GM23338 (cell line): ENCODE results near the gene SCN4A. TPM values are rescaled to one million over a fixed set of nuclear protein-coding genes. Genes with fewer than 3 reads are reported as not detected.

Experiments
- ATAC-seq: fragments of 200-7000 bp; cut with Tn5 transposase; 3 replicates; pipeline ENCODE4 v1.9.1; 2020
- DNase-seq: peaks from one replicate; pipeline ENCODE4 v3.0.0-alpha.2; 2015; ENCODE audit warnings: low spot score
- H2AFZ ChIP-seq: fragments of 200-600 bp; sonication (generic); 2 replicates; pipeline ENCODE4 v1.8.0; 2016; ENCODE audit warnings: antibody characterized with exemption, mild to moderate bottlenecking, moderate library complexity
- H3F3A ChIP-seq: fragments of 200-600 bp; sonication (generic); replicated peaks from 2 replicates; pipeline ENCODE4 v1.8.0; 2017; ENCODE audit warnings: antibody characterized with exemption, mixed run types, low read depth
- H3K27ac ChIP-seq: fragments of 200-600 bp; sonication (generic); 2 replicates; pipeline ENCODE4 v1.6.1; 2016; ENCODE audit warnings: low read depth
- H3K27me3 ChIP-seq: fragments of 200-600 bp; sonication (generic); 2 replicates; pipeline ENCODE4 v1.8.0; 2016; ENCODE audit warnings: mild to moderate bottlenecking, mixed run types, moderate library complexity; ENCODE audit not compliant: insufficient read depth
- H3K36me3 ChIP-seq: fragments of 200-600 bp; sonication (generic); 2 replicates; pipeline ENCODE4 v1.8.0; 2016; ENCODE audit warnings: mild to moderate bottlenecking; ENCODE audit not compliant: insufficient read depth
- H3K4me1 ChIP-seq: fragments of 200-600 bp; sonication (generic); 2 replicates; pipeline ENCODE4 v1.8.0; 2016; ENCODE audit warnings: mild to moderate bottlenecking, moderate library complexity; ENCODE audit not compliant: insufficient read depth
- H3K4me2 ChIP-seq: fragments of 200-600 bp; sonication (generic); 2 replicates; pipeline ENCODE4 v1.7.1; 2017; ENCODE audit warnings: mixed run types
- H3K4me3 ChIP-seq: fragments of 200-600 bp; sonication (generic); 2 replicates; pipeline ENCODE4 v1.6.1; 2016; ENCODE audit warnings: mixed run types
- H3K79me2 ChIP-seq: fragments of 200-600 bp; sonication (generic); replicated peaks from 2 replicates; pipeline ENCODE4 v1.8.0; 2017; ENCODE audit warnings: mild to moderate bottlenecking; ENCODE audit not compliant: insufficient read depth
- H3K9me2 ChIP-seq: fragments of 200-600 bp; sonication (generic); 2 replicates; pipeline ENCODE4 v1.8.0; 2017; ENCODE audit not compliant: insufficient read depth
- H4K20me1 ChIP-seq: fragments of 200-600 bp; sonication (generic); replicated peaks from 2 replicates; pipeline ENCODE4 v1.8.0; 2017; ENCODE audit warnings: mild to moderate bottlenecking; ENCODE audit not compliant: insufficient read depth
- H3K27ac Mint-ChIP-seq: 2 replicates; pipeline ENCODE4 v1.8.0; 2020; ENCODE audit warnings: inconsistent platforms, mild to moderate bottlenecking, moderate library complexity, mixed read lengths
- H3K27me3 Mint-ChIP-seq: 3 replicates; pipeline ENCODE4 v1.8.0; 2022; ENCODE audit warnings: low read depth, mild to moderate bottlenecking, moderate library complexity, mixed read lengths, inconsistent platforms; ENCODE audit not compliant: insufficient read depth, poor library complexity
- H3K36me3 Mint-ChIP-seq: 3 replicates; pipeline ENCODE4 v1.8.0; 2021; ENCODE audit warnings: low read depth, mild to moderate bottlenecking, inconsistent platforms, moderate library complexity, mixed read lengths
- H3K4me1 Mint-ChIP-seq: 3 replicates; pipeline ENCODE4 v1.8.0; 2020; ENCODE audit warnings: mild to moderate bottlenecking, inconsistent platforms, mixed read lengths
- H3K4me3 Mint-ChIP-seq: 3 replicates; pipeline ENCODE4 v1.8.0; 2021; ENCODE audit warnings: moderate library complexity, mild to moderate bottlenecking, inconsistent platforms, mixed read lengths
- H3K9me3 Mint-ChIP-seq: 3 replicates; pipeline ENCODE4 v1.8.0; 2020; ENCODE audit warnings: moderate library complexity, mild to moderate bottlenecking, inconsistent platforms, mixed read lengths
- CREB1 ChIP-seq: fragments of 250-450 bp; sonication (Bioruptor Pico); IDR thresholded peaks from 2 replicates; pipeline ENCODE4 v1.5.0; 2020; ENCODE audit warnings: low read depth, mild to moderate bottlenecking, moderate library complexity
- EZH2 ChIP-seq: fragments of 200-600 bp; sonication (generic); IDR thresholded peaks from one replicate; pipeline ENCODE4 v1.8.0; 2017; ENCODE audit warnings: antibody characterized with exemption, mild to moderate bottlenecking, low read depth; ENCODE audit not compliant: unreplicated experiment
- EZH2phosphoT487 ChIP-seq: fragments of 200-600 bp; sonication (generic); IDR thresholded peaks from one replicate; pipeline ENCODE4 v1.8.1; 2018; ENCODE audit warnings: antibody characterized with exemption; ENCODE audit not compliant: unreplicated experiment
- JUNB ChIP-seq: IDR thresholded peaks from one replicate; pipeline ENCODE4 v1.6.1; 2016; ENCODE audit warnings: antibody characterized with exemption; ENCODE audit not compliant: unreplicated experiment
- NANOG ChIP-seq: IDR thresholded peaks from 2 replicates; pipeline ENCODE4 v1.6.1; 2016; ENCODE audit warnings: antibody characterized with exemption, borderline replicate concordance
- POLR2AphosphoS5 ChIP-seq: IDR thresholded peaks from 2 replicates; pipeline ENCODE4 v1.6.1; 2016; ENCODE audit warnings: antibody characterized with exemption, low read depth
- STAT1 ChIP-seq: IDR thresholded peaks from one replicate; pipeline ENCODE4 v1.6.1; 2016; ENCODE audit warnings: antibody characterized with exemption; ENCODE audit not compliant: unreplicated experiment
- ZNF114 ChIP-seq: fragments of 250-450 bp; sonication (Bioruptor Pico); IDR thresholded peaks from 2 replicates; pipeline ENCODE4 v1.5.0; 2020; ENCODE audit warnings: mild to moderate bottlenecking, moderate library complexity
- ZNF331 ChIP-seq: fragments of 250-450 bp; sonication (Bioruptor Pico); IDR thresholded peaks from 2 replicates; pipeline ENCODE4 v1.5.0; 2020; ENCODE audit warnings: low read depth, mild to moderate bottlenecking, moderate library complexity
- polyA plus RNA-seq: library from polyadenylated mRNA; unstranded; fragments of >200 nt; fragmentation: Nextera tagmentation; extraction: Ambion mirVana; gene quantifications from 2 replicates; pipeline ENCODE4 v1.2.1, GENCODE V29; 2016
- total RNA-seq: library from RNA; depleted of rRNA; stranded (reverse); fragments of >200 nt; shearing (Covaris generic); gene quantifications from 2 replicates; pipeline ENCODE4 v1.2.3, GENCODE V29; 2014
- TF ChIP-seq, protein P1 (sequence below): IDR thresholded peaks from one replicate; pipeline ENCODE4 v1.6.1; 2018; ENCODE audit warnings: antibody characterized with exemption; ENCODE audit not compliant: unreplicated experiment
- TF ChIP-seq, protein P2 (sequence below), 2 experiments: fragments of 200-600 bp in 1 of 2; sonication (generic) in 1 of 2; conservative IDR thresholded peaks; 2 replicates each; pipeline versions ENCODE4 v1.5.1 to v1.6.1; 2016 to 2017; ENCODE audit warnings: antibody characterized with exemption in 2 of 2, low read depth in 2 of 2, mild to moderate bottlenecking in 2 of 2, moderate library complexity in 1 of 2
- TF ChIP-seq, protein P3 (sequence below): IDR thresholded peaks from 2 replicates; pipeline ENCODE4 v1.6.1; 2016; ENCODE audit warnings: antibody characterized with exemption

SCN4A gene
- total and polyA plus RNA-seq, 2 experiments from 2014 or later, result 2.3 to 7.9 TPM

DNA sequence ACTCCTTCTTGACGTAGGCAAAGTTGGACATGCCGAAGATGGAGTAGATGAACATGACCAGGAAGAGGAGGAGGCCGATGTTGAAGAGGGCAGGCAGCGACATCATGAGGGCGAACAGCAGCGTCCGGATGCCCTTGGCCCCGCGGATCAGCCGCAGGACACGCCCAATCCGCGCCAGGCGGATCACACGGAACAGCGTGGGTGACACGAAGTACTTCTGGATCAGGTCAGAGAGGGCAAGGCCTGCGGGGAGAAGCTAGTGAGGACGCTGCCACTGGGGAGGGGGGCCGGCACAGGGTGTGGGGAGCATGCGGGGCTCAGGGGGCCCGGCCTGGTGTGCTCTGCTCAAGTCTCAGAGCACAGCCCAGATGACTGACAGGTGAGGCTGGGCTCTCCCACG lies 31.0 kb downstream of the SCN4A start (continued):
- TF ChIP-seq, protein P1, sequence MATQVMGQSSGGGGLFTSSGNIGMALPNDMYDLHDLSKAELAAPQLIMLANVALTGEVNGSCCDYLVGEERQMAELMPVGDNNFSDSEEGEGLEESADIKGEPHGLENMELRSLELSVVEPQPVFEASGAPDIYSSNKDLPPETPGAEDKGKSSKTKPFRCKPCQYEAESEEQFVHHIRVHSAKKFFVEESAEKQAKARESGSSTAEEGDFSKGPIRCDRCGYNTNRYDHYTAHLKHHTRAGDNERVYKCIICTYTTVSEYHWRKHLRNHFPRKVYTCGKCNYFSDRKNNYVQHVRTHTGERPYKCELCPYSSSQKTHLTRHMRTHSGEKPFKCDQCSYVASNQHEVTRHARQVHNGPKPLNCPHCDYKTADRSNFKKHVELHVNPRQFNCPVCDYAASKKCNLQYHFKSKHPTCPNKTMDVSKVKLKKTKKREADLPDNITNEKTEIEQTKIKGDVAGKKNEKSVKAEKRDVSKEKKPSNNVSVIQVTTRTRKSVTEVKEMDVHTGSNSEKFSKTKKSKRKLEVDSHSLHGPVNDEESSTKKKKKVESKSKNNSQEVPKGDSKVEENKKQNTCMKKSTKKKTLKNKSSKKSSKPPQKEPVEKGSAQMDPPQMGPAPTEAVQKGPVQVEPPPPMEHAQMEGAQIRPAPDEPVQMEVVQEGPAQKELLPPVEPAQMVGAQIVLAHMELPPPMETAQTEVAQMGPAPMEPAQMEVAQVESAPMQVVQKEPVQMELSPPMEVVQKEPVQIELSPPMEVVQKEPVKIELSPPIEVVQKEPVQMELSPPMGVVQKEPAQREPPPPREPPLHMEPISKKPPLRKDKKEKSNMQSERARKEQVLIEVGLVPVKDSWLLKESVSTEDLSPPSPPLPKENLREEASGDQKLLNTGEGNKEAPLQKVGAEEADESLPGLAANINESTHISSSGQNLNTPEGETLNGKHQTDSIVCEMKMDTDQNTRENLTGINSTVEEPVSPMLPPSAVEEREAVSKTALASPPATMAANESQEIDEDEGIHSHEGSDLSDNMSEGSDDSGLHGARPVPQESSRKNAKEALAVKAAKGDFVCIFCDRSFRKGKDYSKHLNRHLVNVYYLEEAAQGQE, result no peak
- no peak for TF ChIP-seq EZH2phosphoT487
- no peak for TF ChIP-seq POLR2AphosphoS5
- TF ChIP-seq, protein P2, sequence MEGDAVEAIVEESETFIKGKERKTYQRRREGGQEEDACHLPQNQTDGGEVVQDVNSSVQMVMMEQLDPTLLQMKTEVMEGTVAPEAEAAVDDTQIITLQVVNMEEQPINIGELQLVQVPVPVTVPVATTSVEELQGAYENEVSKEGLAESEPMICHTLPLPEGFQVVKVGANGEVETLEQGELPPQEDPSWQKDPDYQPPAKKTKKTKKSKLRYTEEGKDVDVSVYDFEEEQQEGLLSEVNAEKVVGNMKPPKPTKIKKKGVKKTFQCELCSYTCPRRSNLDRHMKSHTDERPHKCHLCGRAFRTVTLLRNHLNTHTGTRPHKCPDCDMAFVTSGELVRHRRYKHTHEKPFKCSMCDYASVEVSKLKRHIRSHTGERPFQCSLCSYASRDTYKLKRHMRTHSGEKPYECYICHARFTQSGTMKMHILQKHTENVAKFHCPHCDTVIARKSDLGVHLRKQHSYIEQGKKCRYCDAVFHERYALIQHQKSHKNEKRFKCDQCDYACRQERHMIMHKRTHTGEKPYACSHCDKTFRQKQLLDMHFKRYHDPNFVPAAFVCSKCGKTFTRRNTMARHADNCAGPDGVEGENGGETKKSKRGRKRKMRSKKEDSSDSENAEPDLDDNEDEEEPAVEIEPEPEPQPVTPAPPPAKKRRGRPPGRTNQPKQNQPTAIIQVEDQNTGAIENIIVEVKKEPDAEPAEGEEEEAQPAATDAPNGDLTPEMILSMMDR (conservative IDR thresholded peaks at IDR 0.05; ENCODE audit: low read depth in 2 of 2), result no peak
- no peak for TF ChIP-seq NANOG
- no peak for TF ChIP-seq STAT1
- no peak for TF ChIP-seq ZNF331 (CRISPR knock-in tag)
- no peak for TF ChIP-seq EZH2
- TF ChIP-seq, protein P3, sequence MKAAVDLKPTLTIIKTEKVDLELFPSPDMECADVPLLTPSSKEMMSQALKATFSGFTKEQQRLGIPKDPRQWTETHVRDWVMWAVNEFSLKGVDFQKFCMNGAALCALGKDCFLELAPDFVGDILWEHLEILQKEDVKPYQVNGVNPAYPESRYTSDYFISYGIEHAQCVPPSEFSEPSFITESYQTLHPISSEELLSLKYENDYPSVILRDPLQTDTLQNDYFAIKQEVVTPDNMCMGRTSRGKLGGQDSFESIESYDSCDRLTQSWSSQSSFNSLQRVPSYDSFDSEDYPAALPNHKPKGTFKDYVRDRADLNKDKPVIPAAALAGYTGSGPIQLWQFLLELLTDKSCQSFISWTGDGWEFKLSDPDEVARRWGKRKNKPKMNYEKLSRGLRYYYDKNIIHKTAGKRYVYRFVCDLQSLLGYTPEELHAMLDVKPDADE, result no peak
- TF ChIP-seq CREB1 (CRISPR knock-in tag), result no peak
- no peak for TF ChIP-seq ZNF114 (CRISPR knock-in tag)
- TF ChIP-seq JUNB, result no peak

DNA sequence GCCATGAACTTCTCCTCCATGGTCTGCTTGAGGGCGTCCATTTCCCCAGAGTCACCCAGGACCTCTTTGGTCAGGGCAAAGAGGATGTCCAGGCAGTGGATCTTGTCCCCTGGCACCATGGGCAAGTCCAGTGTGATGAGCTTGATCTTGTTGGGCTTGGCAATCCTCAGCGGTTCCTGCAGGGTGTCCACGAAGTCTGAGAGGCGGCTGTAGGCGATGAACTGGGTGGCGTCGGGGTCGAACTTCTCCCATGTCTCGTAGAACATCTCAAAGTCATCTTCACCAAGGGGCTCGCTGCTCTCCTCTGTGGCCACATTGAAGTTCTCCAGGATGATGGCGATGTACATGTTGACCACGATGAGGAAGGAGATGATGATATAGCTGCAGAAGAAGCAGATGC lies 31.6 kb downstream of the SCN4A start:
- Histone ChIP-seq H3K9me2 (no peaks in the 10 kb centered on the region), H3K4me1 (no peaks in the 10 kb centered on the region), H3K4me2 (no peak overlapping the region), H3F3A (no peaks in the 10 kb centered on the region), H3K4me3 (no peak overlapping the region), H3K36me3 (no peaks in the 10 kb centered on the region), H2AFZ (no peak overlapping the region), H3K27me3 (no peaks in the 10 kb centered on the region), H3K27ac (no peak overlapping the region), H4K20me1 (no peaks in the 10 kb centered on the region), H3K79me2 (no peaks in the 10 kb centered on the region)
- peaks cover 4% of the 10 kb centered on the region; the same call in 2 of the 3 replicates for H3K4me1 Mint-ChIP-seq
- no peak overlapping the region for H3K27ac Mint-ChIP-seq
- DNase-seq (no peak), ATAC-seq (no peak)
- H3K4me3 Mint-ChIP-seq, result no peak overlapping the region
- H3K36me3 Mint-ChIP-seq, result peaks cover 33% of the 10 kb centered on the region
- H3K9me3 Mint-ChIP-seq, result no peaks in the 10 kb centered on the region; the same call in 2 of the 3 replicates
- H3K27me3 Mint-ChIP-seq, result peaks cover 2% of the 10 kb centered on the region
- no peak for TF ChIP-seq EZH2phosphoT487
- TF ChIP-seq NANOG, result no peak
- TF ChIP-seq EZH2, result no peak
- TF ChIP-seq, protein P1, result no peak
